SK-N-SH treated with all-trans-retinoic acid at 6 μM for 48 hours (cell line): Measurements from ENCODE around the gene PTPN11.

Source experiments
- ATAC-seq: fragments of 200-7000 bp; cut with Tn5 transposase; 3 replicates; pipeline ENCODE4 v1.9.1; 2020; ENCODE audit warnings: mild to moderate bottlenecking, moderate library complexity
- ARNTL ChIP-seq: fragments of 450-650 bp; formaldehyde crosslinking; IDR thresholded peaks from 2 replicates; pipeline ENCODE4 v1.5.0; 2020; ENCODE audit warnings: low read depth, mild to moderate bottlenecking, moderate library complexity, borderline replicate concordance
- BACH2 ChIP-seq: fragments of 250-450 bp; sonication (Bioruptor Pico); IDR thresholded peaks from 2 replicates; pipeline ENCODE4 v1.9.0; 2021; ENCODE audit warnings: mild to moderate bottlenecking, borderline replicate concordance
- CSDC2 ChIP-seq: fragments of 250-450 bp; sonication (Bioruptor Pico); IDR thresholded peaks from 2 replicates; pipeline ENCODE4 v1.5.0; 2020; ENCODE audit warnings: mild to moderate bottlenecking, moderate library complexity
- GLIS3 ChIP-seq: fragments of 250-450 bp; sonication (Bioruptor Pico); IDR thresholded peaks from 2 replicates; pipeline ENCODE4 v1.5.0; 2020; ENCODE audit warnings: mild to moderate bottlenecking, moderate library complexity
- ISL1 ChIP-seq: fragments of 250-450 bp; sonication (Bioruptor Pico); IDR thresholded peaks from 2 replicates; pipeline ENCODE4 v2.1.2; 2022; ENCODE audit warnings: mild to moderate bottlenecking, moderate library complexity
- OSR1 ChIP-seq: fragments of 250-450 bp; sonication (Bioruptor Pico); IDR thresholded peaks from 2 replicates; pipeline ENCODE4 v1.8.0; 2022; ENCODE audit warnings: moderate library complexity, mild to moderate bottlenecking, inconsistent platforms
- PPARA ChIP-seq: fragments of 250-450 bp; sonication (Bioruptor Pico); IDR thresholded peaks from 2 replicates; pipeline ENCODE4 v1.5.0; 2020; ENCODE audit warnings: mild to moderate bottlenecking, borderline replicate concordance
- RARB ChIP-seq: fragments of 250-450 bp; sonication (Bioruptor Pico); IDR thresholded peaks from 2 replicates; pipeline ENCODE4 v1.8.0; 2021; ENCODE audit warnings: mild to moderate bottlenecking, moderate library complexity
- SNAI2 ChIP-seq: fragments of 250-450 bp; sonication (Bioruptor Pico); IDR thresholded peaks from 2 replicates; pipeline ENCODE4 v1.5.0; 2020; ENCODE audit warnings: mild to moderate bottlenecking, moderate library complexity
- TCF4 ChIP-seq: fragments of 250-450 bp; sonication (Bioruptor Pico); IDR thresholded peaks from 2 replicates; pipeline ENCODE4 v1.8.0; 2021; ENCODE audit warnings: mild to moderate bottlenecking, moderate library complexity, borderline replicate concordance
- TOX ChIP-seq: fragments of 250-450 bp; sonication (Bioruptor Pico); IDR thresholded peaks from 2 replicates; pipeline ENCODE4 v1.8.0; 2021; ENCODE audit warnings: mild to moderate bottlenecking, moderate library complexity, borderline replicate concordance
- ZC3H10 ChIP-seq: fragments of 250-450 bp; sonication (Bioruptor Pico); IDR thresholded peaks from 2 replicates; pipeline ENCODE4 v1.5.1; 2021; ENCODE audit warnings: mild to moderate bottlenecking, moderate library complexity
- ZFP3 ChIP-seq: fragments of 250-450 bp; sonication (Bioruptor Pico); IDR thresholded peaks from 2 replicates; pipeline ENCODE4 v1.5.0; 2020; ENCODE audit warnings: mild to moderate bottlenecking, moderate library complexity
- ZFP30 ChIP-seq: fragments of 450-650 bp; formaldehyde crosslinking; IDR thresholded peaks from 2 replicates; pipeline ENCODE4 v1.5.0; 2022; ENCODE audit warnings: mild to moderate bottlenecking, moderate library complexity
- ZNF565 ChIP-seq: fragments of 450-650 bp; formaldehyde crosslinking; conservative IDR thresholded peaks from 2 replicates; pipeline ENCODE4 v1.5.0; 2020; ENCODE audit warnings: low read depth, mild to moderate bottlenecking, moderate library complexity
- ZNF70 ChIP-seq: fragments of 450-650 bp; formaldehyde crosslinking; IDR thresholded peaks from 2 replicates; pipeline ENCODE4 v1.5.0; 2020; ENCODE audit warnings: mild to moderate bottlenecking, moderate library complexity
- ZNF8 ChIP-seq: fragments of 450-650 bp; formaldehyde crosslinking; IDR thresholded peaks from 2 replicates; pipeline ENCODE4 v1.5.0; 2020; ENCODE audit warnings: mild to moderate bottlenecking, moderate library complexity
- TF ChIP-seq, protein P1 (sequence below): fragments of 250-450 bp; sonication (Bioruptor Pico); IDR thresholded peaks from 2 replicates; pipeline ENCODE4 v1.5.0; 2020; ENCODE audit warnings: mild to moderate bottlenecking, moderate library complexity
- TF ChIP-seq, protein P2 (sequence below): fragments of 250-450 bp; sonication (Bioruptor Pico); IDR thresholded peaks from 2 replicates; pipeline ENCODE4 v1.8.0; 2020; ENCODE audit warnings: mild to moderate bottlenecking, moderate library complexity, borderline replicate concordance
- TF ChIP-seq, protein P3 (sequence below): fragments of 250-450 bp; sonication (Bioruptor Pico); IDR thresholded peaks from 2 replicates; pipeline ENCODE4 v1.8.0; 2021; ENCODE audit warnings: low read depth, mild to moderate bottlenecking, moderate library complexity, borderline replicate concordance
- TF ChIP-seq, protein P4 (sequence below): fragments of 250-450 bp; sonication (Bioruptor Pico); IDR thresholded peaks from 2 replicates; pipeline ENCODE4 v1.5.1; 2021; ENCODE audit warnings: mild to moderate bottlenecking, moderate library complexity

Gene PTPN11

DNA sequence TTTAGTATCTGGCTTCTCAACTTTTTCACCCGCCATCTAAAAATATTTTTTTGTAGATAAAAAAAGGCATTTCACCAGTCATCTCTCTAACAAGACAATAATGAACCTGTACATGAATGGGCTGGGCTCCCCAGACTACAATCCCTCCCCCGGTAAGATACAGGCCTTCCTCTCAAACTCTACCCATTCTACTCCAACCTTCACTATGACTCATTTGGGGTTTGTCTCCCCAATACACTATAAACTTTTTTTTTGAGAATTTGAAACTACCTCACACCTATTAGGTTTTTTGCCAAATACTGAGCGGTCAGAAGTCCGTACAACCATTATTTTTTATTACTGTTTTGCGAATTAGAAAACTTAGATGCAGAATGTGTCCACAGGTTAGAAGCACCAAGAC, 10.1 kb upstream of the PTPN11 start:
- TF ChIP-seq PPARA (CRISPR knock-in tag) (no peak), CSDC2 (CRISPR knock-in tag) (no peak), ZC3H10 (no peak), ZNF70 (CRISPR knock-in tag) (no peak), ZFP3 (CRISPR knock-in tag) (no peak), ZNF565 (no peak), TCF4 (CRISPR knock-in tag) (no peak), ISL1 (CRISPR knock-in tag) (no peak), ZFP30 (CRISPR knock-in tag) (no peak), TOX (CRISPR knock-in tag) (no peak), GLIS3 (CRISPR knock-in tag) (no peak), OSR1 (no peak), ARNTL (CRISPR knock-in tag) (no peak), BACH2 (no peak), RARB (CRISPR knock-in tag) (no peak), ZNF8 (CRISPR knock-in tag) (no peak), SNAI2 (CRISPR knock-in tag) (no peak)
- TF ChIP-seq, protein P1, sequence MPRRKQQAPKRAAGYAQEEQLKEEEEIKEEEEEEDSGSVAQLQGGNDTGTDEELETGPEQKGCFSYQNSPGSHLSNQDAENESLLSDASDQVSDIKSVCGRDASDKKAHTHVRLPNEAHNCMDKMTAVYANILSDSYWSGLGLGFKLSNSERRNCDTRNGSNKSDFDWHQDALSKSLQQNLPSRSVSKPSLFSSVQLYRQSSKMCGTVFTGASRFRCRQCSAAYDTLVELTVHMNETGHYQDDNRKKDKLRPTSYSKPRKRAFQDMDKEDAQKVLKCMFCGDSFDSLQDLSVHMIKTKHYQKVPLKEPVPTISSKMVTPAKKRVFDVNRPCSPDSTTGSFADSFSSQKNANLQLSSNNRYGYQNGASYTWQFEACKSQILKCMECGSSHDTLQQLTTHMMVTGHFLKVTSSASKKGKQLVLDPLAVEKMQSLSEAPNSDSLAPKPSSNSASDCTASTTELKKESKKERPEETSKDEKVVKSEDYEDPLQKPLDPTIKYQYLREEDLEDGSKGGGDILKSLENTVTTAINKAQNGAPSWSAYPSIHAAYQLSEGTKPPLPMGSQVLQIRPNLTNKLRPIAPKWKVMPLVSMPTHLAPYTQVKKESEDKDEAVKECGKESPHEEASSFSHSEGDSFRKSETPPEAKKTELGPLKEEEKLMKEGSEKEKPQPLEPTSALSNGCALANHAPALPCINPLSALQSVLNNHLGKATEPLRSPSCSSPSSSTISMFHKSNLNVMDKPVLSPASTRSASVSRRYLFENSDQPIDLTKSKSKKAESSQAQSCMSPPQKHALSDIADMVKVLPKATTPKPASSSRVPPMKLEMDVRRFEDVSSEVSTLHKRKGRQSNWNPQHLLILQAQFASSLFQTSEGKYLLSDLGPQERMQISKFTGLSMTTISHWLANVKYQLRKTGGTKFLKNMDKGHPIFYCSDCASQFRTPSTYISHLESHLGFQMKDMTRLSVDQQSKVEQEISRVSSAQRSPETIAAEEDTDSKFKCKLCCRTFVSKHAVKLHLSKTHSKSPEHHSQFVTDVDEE (CRISPR knock-in tag), result no peak
- TF ChIP-seq, protein P2, sequence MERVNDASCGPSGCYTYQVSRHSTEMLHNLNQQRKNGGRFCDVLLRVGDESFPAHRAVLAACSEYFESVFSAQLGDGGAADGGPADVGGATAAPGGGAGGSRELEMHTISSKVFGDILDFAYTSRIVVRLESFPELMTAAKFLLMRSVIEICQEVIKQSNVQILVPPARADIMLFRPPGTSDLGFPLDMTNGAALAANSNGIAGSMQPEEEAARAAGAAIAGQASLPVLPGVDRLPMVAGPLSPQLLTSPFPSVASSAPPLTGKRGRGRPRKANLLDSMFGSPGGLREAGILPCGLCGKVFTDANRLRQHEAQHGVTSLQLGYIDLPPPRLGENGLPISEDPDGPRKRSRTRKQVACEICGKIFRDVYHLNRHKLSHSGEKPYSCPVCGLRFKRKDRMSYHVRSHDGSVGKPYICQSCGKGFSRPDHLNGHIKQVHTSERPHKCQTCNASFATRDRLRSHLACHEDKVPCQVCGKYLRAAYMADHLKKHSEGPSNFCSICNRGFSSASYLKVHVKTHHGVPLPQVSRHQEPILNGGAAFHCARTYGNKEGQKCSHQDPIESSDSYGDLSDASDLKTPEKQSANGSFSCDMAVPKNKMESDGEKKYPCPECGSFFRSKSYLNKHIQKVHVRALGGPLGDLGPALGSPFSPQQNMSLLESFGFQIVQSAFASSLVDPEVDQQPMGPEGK, result no peak
- TF ChIP-seq, protein P3, sequence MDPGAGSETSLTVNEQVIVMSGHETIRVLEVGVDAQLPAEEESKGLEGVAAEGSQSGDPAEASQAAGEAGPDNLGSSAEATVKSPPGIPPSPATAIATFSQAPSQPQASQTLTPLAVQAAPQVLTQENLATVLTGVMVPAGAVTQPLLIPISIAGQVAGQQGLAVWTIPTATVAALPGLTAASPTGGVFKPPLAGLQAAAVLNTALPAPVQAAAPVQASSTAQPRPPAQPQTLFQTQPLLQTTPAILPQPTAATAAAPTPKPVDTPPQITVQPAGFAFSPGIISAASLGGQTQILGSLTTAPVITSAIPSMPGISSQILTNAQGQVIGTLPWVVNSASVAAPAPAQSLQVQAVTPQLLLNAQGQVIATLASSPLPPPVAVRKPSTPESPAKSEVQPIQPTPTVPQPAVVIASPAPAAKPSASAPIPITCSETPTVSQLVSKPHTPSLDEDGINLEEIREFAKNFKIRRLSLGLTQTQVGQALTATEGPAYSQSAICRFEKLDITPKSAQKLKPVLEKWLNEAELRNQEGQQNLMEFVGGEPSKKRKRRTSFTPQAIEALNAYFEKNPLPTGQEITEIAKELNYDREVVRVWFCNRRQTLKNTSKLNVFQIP, result no peak
- no peak for ATAC-seq

DNA sequence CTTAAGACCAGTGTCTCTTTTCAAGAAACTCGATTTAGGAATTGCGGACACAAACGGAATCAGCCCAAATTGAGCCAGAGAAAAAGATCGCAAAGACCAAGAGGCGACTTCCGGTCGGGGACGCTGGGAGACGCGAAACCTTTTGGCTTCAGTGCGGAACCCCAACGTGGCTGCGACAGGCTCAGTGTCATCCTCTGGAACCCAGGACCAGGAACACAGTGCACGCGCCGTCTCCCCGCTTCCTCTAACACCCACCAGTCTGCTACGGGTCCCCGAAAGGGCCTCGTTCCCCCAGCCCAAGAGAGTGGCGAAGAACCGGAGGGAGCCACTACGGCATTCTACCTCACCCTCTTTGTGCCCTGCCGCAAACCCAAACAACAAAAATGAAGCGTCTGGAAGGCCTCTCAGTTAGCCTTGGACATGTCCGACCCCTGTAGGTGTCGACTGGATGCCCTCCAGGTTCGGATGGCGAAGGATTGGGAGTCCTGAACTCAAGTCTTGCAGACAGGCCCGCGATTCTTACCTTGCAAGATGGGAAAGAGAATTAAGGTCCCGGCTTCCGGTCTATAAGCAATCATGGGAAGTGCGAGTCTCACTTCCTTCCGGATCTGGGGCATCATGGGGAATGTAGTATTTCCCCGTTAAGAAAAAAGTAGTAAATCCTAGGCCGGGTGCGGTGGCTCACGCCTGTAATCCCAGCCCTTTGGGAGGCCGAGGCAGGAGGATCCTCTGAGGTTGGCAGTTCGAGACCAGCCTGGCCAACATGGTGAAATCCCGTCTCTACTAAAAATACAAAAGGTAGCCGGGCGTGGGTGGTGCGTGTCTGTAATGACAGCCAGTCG, 9.5 kb upstream of the PTPN11 start, which contains the start of gene RPL6:
Gene RPL6, minus strand, starts transcription at position 542 of the 842 bp plus-strand sequence. CDS start 949 bp downstream, outside the sequence.
- peak; percentile 94 for ATAC-seq
- 0 out of 2 replicates have a peak, but pooled peaks have one; percentile 36 for TF ChIP-seq GLIS3 (CRISPR knock-in tag)
- TF ChIP-seq, protein P1 (CRISPR knock-in tag), result peak; percentile 36; the same call in 1 of the 2 replicates
- TF ChIP-seq, protein P4, sequence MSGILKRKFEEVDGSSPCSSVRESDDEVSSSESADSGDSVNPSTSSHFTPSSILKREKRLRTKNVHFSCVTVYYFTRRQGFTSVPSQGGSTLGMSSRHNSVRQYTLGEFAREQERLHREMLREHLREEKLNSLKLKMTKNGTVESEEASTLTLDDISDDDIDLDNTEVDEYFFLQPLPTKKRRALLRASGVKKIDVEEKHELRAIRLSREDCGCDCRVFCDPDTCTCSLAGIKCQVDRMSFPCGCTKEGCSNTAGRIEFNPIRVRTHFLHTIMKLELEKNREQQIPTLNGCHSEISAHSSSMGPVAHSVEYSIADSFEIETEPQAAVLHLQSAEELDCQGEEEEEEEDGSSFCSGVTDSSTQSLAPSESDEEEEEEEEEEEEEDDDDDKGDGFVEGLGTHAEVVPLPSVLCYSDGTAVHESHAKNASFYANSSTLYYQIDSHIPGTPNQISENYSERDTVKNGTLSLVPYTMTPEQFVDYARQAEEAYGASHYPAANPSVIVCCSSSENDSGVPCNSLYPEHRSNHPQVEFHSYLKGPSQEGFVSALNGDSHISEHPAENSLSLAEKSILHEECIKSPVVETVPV (CRISPR knock-in tag), result peak; percentile 11; the same call in 1 of the 2 replicates
- no peak for TF ChIP-seq ZFP30 (CRISPR knock-in tag)
- TF ChIP-seq, all 23 proteins: peak for 3
